C4-2B (cell line): ENCODE measurements around the gene RASGRF2.

ENCODE experiments used
- H3K27ac ChIP-seq: fragments of 450-650 bp; 2 replicates; pipeline ENCODE4 v1.5.1; 2017
- CTCF ChIP-seq: fragments of 450-650 bp; conservative IDR thresholded peaks from 2 replicates; pipeline ENCODE4 v1.5.1; 2017; ENCODE audit warnings: mild to moderate bottlenecking
- ZFX ChIP-seq: fragments of 450-650 bp; IDR thresholded peaks from 2 replicates; pipeline ENCODE4 v1.6.1; 2017

Gene RASGRF2

GRCh38 chr5:81125959-81126358, 165.8 kb downstream of the RASGRF2 start:
- H3K27ac ChIP-seq: no peak overlapping the region
- TF ChIP-seq CTCF (no peak), ZFX (no peak)

- no peak overlapping the region for H3K27ac ChIP-seq
- TF ChIP-seq ZFX (no peak), CTCF (no peak)
Measured at GRCh38 chr5:81128416-81128815, 168.3 kb downstream of the RASGRF2 start.

GRCh38 chr5:81132381-81132780, 172.2 kb downstream of the RASGRF2 start:
- no peak overlapping the region for H3K27ac ChIP-seq
- no peak for TF ChIP-seq ZFX
- TF ChIP-seq CTCF: no peak

DNA sequence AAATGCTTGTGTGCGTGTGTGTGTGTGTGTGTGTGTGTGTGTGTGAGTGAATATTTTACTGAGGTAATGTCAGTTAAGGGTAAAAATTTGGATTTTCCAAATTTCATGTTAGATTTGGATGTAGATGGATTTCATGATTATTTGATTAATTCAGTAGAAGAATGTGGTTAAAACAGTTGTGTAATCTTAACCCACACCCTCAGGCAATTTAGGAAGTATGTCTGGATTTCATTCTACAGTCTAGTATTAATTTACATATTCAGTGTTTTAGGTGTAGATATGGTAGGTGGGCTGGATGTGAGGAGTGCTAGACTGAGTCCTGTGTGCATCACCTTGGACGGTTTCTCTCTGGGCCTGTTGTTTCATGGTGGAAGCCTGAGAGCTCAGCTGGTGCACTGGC, 173.9 kb downstream of the RASGRF2 start:
- no peak overlapping the region for H3K27ac ChIP-seq
- no peak for TF ChIP-seq CTCF
- TF ChIP-seq ZFX: no peak

DNA sequence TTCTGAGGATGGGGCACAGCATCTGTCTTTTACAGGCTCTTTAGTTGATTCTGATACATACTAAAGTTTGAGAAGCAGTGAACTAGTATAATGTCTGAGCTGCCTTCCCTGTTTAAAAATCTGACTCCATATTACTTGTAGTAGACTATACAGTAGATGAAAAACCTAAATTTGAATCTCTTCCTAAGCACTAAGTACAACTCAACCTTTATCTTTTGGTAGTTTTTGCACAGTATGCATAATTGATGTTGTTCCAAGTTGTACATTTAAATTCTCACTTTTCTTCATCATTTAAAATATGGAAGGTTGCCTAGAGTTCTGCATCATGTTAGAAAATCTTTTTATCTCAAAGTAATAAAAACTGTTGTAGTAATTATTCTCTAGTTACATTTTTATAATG, 174.4 kb downstream of the RASGRF2 start:
- H3K27ac ChIP-seq: no peak overlapping the region
- TF ChIP-seq ZFX (no peak), CTCF (no peak)

DNA sequence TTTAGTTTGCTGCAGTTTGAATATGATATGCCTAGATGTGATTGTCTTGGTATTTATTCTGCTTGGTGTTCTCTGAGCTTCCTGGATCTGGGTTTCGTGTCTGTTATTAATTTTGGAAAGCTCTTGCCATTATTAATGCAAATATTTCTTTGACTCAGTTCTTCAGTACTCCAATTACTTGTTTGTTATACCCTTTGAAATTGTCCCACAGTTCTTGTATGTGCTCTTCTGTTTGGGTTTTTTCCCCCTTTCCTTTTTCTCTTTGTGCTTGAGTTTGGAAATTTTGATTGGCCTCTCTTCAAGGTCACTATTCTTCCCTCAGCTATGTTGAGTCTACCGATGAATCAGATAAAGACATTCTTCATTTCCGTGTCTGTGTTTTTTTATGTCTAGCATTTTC, 176.4 kb downstream of the RASGRF2 start:
- no peak for TF ChIP-seq CTCF
- no peak for TF ChIP-seq ZFX
- H3K27ac ChIP-seq: no peak overlapping the region

DNA sequence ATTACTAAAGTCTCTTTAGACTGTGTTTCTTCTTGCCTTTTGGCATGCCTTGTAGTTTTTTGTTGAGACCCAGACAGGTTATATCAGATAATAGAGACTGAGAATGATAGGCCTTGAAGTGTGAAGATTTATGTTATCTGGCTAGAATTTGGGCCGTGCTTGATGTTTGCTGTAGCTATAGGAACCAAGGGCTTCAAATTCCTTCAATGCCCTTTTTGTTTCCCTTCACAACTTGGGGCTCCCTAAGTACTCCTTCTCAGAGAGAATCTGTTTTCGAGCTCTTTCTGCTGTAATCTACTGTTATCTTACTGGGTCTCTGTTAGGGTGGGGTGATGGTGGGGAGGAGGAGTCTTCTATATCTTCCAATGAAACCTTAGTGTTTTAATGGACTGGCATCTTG, 177.7 kb downstream of the RASGRF2 start:
- no peak for TF ChIP-seq ZFX
- TF ChIP-seq CTCF: no peak

More for the DNA sequence above, 177.7 kb downstream of the RASGRF2 start:
- H3K27ac ChIP-seq: no peak overlapping the region
